GM21723 (cell line): ENCODE measurements around the gene POLR3GL.

Experiments
- ATAC-seq: cut with Tn5 transposase; IDR thresholded peaks from one replicate; pipeline ENCODE4 v1.9.1; 2021; ENCODE audit warnings: mild to moderate bottlenecking, moderate library complexity; ENCODE audit not compliant: unreplicated experiment

The POLR3GL gene

GRCh38 chr1:145972580-145972979, 8.1 kb downstream of the POLR3GL start:
- ATAC-seq: no peak

GRCh38 chr1:145974721-145975120, 10.2 kb downstream of the POLR3GL start:
- no peak for ATAC-seq

- no peak for ATAC-seq
These were observed 10.7 kb downstream of the POLR3GL start for GRCh38 chr1:145975216-145975615.

- ATAC-seq: no peak
These were observed 12.5 kb downstream of the POLR3GL start for GRCh38 chr1:145977016-145977415.

GRCh38 chr1:145977486-145978470, 13.3 kb downstream of the POLR3GL start:
- no peak for ATAC-seq

DNA sequence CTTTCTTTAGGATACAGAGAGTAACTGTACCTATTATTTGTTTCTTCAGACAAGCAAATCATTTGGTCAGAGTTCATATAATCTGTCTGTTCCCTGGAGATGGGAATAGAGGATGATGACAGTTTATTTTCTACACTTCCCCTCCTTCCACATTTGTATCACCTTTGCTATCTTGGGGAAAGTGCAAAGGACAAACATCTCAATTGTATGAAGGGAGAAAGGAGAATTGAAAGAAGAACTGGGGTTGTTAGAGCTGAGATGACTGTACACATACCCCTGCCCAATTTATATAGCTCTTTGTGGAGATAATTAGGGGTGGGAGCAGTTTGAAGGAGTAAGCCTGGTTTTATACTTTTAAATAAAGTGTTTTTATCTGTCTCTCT, 14.0 kb downstream of the POLR3GL start:
- no peak for ATAC-seq

- ATAC-seq: peak; percentile 91
These were observed 14.6 kb downstream of the POLR3GL start for GRCh38 chr1:145978854-145979745.

- ATAC-seq: peak; percentile 22
These were observed 15.4 kb downstream of the POLR3GL start for GRCh38 chr1:145979746-145980456.

- no peak for ATAC-seq
These were observed 16.0 kb downstream of the POLR3GL start for GRCh38 chr1:145980457-145980994.

DNA sequence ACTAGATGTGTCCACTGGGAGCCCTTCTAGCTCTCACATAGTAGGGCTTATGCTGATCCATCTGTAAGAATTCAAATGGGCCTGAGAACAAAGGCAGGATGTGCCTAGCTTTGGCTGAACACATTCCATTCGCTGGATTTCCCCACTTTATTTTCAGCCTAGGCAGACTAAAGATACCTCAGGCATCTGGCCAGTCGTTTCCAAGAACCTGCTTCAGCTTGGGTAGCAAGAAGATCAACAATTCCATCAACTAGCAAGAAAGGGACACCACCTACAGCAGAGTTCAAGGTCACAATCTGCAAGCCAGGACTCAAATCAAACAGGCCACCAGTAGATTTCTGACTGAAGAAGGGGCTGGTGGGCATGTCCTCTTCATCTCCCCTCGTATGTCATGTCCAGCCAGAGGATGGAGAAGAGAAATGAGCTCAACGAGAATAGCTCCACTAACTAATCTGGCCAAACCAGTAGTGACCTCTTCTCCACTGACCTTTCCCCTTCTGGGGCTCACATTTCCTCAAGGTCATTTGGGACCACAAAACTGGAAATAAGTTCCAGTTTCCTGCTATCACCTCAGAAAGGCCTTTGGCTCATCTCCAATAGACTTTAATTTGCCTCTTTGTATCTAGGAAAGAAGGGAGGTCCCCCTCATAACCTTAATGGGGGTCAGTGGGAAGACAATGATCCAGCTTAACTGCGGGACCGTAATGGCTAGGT, 17.7 kb downstream of the POLR3GL start:
- ATAC-seq: no peak

DNA sequence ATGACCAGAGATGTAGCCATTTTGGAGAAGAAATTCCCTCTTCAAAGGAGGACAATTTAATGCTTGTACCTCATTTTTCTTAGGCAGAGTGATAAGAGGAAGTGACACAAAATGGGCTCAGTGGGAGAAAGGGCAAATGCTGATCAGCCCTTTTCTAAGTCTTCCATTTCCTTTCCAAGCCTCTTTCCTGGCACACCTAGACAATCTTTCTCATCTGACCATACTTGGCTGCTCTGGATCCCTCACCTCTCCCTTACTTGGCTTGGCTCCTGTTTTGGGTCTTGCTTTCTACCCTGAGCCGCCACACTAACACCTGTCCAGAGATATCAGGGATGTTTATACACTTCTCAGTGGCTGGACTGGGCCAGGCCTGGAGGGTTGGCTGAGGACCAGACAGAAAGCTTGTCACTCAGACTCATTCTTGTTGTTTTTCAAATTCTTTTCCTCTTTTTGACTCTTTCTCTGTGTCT, 18.8 kb downstream of the POLR3GL start:
- ATAC-seq: no peak

- no peak for ATAC-seq
These were observed 19.7 kb downstream of the POLR3GL start for GRCh38 chr1:145983960-145984830.

- no peak for ATAC-seq
These were observed 20.6 kb downstream of the POLR3GL start for GRCh38 chr1:145985129-145985501.

DNA sequence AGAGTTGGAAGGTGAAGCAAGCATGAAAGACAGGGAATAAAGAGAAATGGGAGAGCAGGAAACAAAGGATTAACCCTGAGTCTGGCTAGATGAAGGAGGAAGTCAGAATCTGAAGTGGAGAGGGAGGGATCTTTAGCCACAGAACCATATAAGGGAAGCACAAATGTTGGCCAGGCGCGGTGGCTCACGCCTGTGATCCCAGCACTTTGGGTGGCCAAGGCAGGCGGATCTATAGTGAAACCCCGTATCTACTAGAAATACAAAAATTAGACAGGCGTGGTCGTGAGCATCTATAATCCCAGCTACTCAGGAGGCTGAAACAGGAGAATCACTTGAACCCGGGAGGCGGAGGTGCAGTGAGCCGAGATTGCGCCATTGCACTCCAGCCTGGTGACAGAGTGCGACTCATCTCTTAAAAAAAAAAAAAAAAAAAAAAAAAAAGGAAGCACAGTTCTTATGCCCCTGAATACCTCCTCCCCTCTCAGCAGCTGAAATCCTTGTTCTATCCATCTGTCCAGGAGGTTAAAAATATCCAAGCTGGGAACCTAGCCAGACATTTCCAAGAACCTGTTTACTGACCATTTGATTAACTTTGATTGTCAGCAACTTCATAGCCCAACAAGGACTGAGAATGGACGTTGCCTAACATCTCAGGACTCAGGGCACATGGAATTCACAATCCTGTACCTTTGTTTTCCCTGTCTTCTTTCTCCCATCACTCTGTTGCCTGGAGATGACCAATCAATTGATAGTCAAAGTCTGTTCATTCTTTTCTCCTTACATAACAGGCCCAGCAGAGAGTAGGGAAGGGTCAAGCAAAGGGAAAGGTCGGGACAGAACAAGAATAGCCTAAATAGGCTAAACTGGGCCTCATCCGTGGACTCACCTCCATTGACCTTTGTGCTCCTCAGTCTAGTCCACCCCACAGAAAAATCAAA, 21.3 kb downstream of the POLR3GL start:
- no peak for ATAC-seq

DNA sequence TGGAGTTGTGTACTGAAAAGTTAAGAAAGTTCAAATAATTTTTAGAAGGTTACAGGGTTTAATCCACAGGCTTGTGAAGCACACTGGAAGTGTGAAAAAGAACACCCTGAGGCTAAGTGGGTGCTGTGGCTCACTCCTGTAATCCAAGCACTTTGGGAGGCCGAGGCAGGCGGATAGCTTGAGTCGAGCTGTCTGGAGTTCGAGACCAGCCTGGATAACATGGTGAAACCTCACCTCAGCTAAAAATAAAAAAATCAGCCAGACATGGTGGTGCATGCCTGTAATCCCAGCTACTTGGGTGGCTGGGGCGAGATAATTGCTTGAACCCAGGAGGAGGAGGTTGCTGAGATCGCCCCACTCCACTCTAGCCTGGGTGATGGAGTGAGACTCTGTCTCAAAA, 22.1 kb downstream of the POLR3GL start:
- ATAC-seq: no peak

GRCh38 chr1:145987926-145988325, 23.4 kb downstream of the POLR3GL start:
- ATAC-seq: no peak

- ATAC-seq: no peak
These were observed 24.3 kb downstream of the POLR3GL start for GRCh38 chr1:145988773-145989172.
